ENCODE measurements around the gene THEMIS.

The THEMIS gene

GRCh38 chr6:127732927-127733326 lies 167.9 kb downstream of the THEMIS start:
- no peak overlapping the region for H3K4me3 ChIP-seq (ENCODE audit: low read depth in 1 of 2, low read length in 2 of 2)
- no peaks in the 10 kb centered on the region for H3K36me3 ChIP-seq (ENCODE audit: insufficient read depth, low read length)

GRCh38 chr6:127727260-127727953 lies 173.5 kb downstream of the THEMIS start:
- Histone ChIP-seq H3K4me3 (ENCODE audit: low read depth in 1 of 2, low read length in 2 of 2) (no peak overlapping the region), H3K27ac (ENCODE audit: low read length) (no peak overlapping the region), H4K20me1 (ENCODE audit: insufficient read depth, low read length) (no peaks in the 10 kb centered on the region), H3K4me2 (ENCODE audit: insufficient read depth, low read length) (no peak overlapping the region), H3K9ac (ENCODE audit: low read depth, low read length) (no peak overlapping the region), H3K4me1 (ENCODE audit: insufficient read depth, low read length) (no peaks in the 10 kb centered on the region), H3K27me3 (ENCODE audit: insufficient read depth, low read length, poor library complexity) (no peaks in the 10 kb centered on the region), H2AFZ (ENCODE audit: low read depth, low read length) (no peak overlapping the region), H3K79me2 (ENCODE audit: insufficient read depth, low read length) (no peaks in the 10 kb centered on the region), H3K36me3 (ENCODE audit: insufficient read depth, low read length) (no peaks in the 10 kb centered on the region), H3K9me3 (ENCODE audit: insufficient read depth, low read length, severe bottlenecking) (no peaks in the 10 kb centered on the region)
- TF ChIP-seq CTCF (IDR thresholded peaks at IDR 0.05; ENCODE audit: borderline replicate concordance, extremely low read depth, low read length, poor library complexity, severe bottlenecking): no peak
- no peak for TF ChIP-seq EZH2 (IDR thresholded peaks at IDR 0.05; ENCODE audit: borderline replicate concordance, low read depth, low read length, severe bottlenecking)
- no peak for DNase-seq
- ATAC-seq (ENCODE audit: insufficient read depth, low read depth): no peak

More at GRCh38 chr6:127732927-127733326, 167.9 kb downstream of the THEMIS start:
- Histone ChIP-seq H3K9me3 (ENCODE audit: insufficient read depth, low read length, severe bottlenecking) (no peaks in the 10 kb centered on the region), H3K27ac (ENCODE audit: low read length) (no peak overlapping the region), H4K20me1 (ENCODE audit: insufficient read depth, low read length) (no peaks in the 10 kb centered on the region), H3K9ac (ENCODE audit: low read depth, low read length) (no peak overlapping the region), H3K4me1 (ENCODE audit: insufficient read depth, low read length) (peaks cover 6% of the 10 kb centered on the region; the same call in 1 of the 2 replicates), H2AFZ (ENCODE audit: low read depth, low read length) (no peak overlapping the region), H3K4me2 (ENCODE audit: insufficient read depth, low read length) (no peak overlapping the region), H3K27me3 (ENCODE audit: insufficient read depth, low read length, poor library complexity) (no peaks in the 10 kb centered on the region), H3K79me2 (ENCODE audit: insufficient read depth, low read length) (no peaks in the 10 kb centered on the region)
- ATAC-seq (ENCODE audit: insufficient read depth, low read depth): no peak
- TF ChIP-seq EZH2 (IDR thresholded peaks at IDR 0.05; ENCODE audit: borderline replicate concordance, low read depth, low read length, severe bottlenecking): no peak
- TF ChIP-seq CTCF (IDR thresholded peaks at IDR 0.05; ENCODE audit: borderline replicate concordance, extremely low read depth, low read length, poor library complexity, severe bottlenecking): no peak
- no peak for DNase-seq

DNA sequence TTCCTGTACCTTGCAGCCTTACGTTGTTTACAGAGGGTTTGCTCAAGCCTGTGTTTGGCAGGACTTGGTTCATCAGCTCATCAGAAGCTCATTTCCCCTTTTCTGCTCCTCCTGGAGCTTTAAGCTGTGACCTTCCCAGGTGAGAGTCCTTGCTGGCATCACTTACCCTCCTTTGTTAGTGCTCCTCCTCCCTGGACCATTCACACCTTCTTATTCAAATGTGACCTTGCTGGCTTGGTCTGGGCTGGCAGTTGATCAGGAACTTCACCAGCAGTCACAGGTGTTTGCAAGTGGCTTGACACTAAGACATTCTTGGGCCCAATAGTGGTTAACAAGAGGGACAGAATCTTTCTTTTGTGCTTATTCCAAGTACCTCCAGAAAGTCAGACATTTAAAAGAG lies 175.0 kb downstream of the THEMIS start:
- Histone ChIP-seq H3K36me3 (ENCODE audit: insufficient read depth, low read length) (no peaks in the 10 kb centered on the region), H3K79me2 (ENCODE audit: insufficient read depth, low read length) (no peaks in the 10 kb centered on the region), H3K27ac (ENCODE audit: low read length) (no peak overlapping the region), H3K9me3 (ENCODE audit: insufficient read depth, low read length, severe bottlenecking) (no peaks in the 10 kb centered on the region), H4K20me1 (ENCODE audit: insufficient read depth, low read length) (no peaks in the 10 kb centered on the region), H3K9ac (ENCODE audit: low read depth, low read length) (no peak overlapping the region), H3K27me3 (ENCODE audit: insufficient read depth, low read length, poor library complexity) (no peaks in the 10 kb centered on the region), H2AFZ (ENCODE audit: low read depth, low read length) (no peak overlapping the region), H3K4me2 (ENCODE audit: insufficient read depth, low read length) (no peak overlapping the region), H3K4me1 (ENCODE audit: insufficient read depth, low read length) (no peaks in the 10 kb centered on the region), H3K4me3 (ENCODE audit: low read depth in 1 of 2, low read length in 2 of 2) (no peak overlapping the region)
- DNase-seq (no peak), ATAC-seq (ENCODE audit: insufficient read depth, low read depth) (no peak)
- TF ChIP-seq EZH2 (IDR thresholded peaks at IDR 0.05; ENCODE audit: borderline replicate concordance, low read depth, low read length, severe bottlenecking) (no peak), CTCF (IDR thresholded peaks at IDR 0.05; ENCODE audit: borderline replicate concordance, extremely low read depth, low read length, poor library complexity, severe bottlenecking) (no peak)

Measured in DND-41 (cell line).